Measurements from ENCODE around the gene FRYL.
A peak's percentile ranks its signal among the peaks of the same experiment; 100 is the strongest.
"Not testable (repeated sequence)": the region's sequence is repeated elsewhere in the genome, so short reads cannot be mapped to it uniquely, and the experiment has no call there.

The FRYL gene

GRCh38 chr4:48790561-48790960, 10.5 kb upstream of the FRYL start:
- no peak for DNase-seq (ENCODE audit: low read depth, low spot score)
- no peak overlapping the region for H3K4me3 ChIP-seq (ENCODE audit: low read length)

- no peak overlapping the region for H3K4me3 ChIP-seq (ENCODE audit: low read length)
- DNase-seq (ENCODE audit: low read depth, low spot score): no peak
Observed at GRCh38 chr4:48787056-48787455, 7.0 kb upstream of the FRYL start.

- DNase-seq (ENCODE audit: low read depth, low spot score): no peak
- H3K4me3 ChIP-seq (ENCODE audit: low read length): no peak overlapping the region
Observed at GRCh38 chr4:48786549-48786948, 6.5 kb upstream of the FRYL start.

DNA sequence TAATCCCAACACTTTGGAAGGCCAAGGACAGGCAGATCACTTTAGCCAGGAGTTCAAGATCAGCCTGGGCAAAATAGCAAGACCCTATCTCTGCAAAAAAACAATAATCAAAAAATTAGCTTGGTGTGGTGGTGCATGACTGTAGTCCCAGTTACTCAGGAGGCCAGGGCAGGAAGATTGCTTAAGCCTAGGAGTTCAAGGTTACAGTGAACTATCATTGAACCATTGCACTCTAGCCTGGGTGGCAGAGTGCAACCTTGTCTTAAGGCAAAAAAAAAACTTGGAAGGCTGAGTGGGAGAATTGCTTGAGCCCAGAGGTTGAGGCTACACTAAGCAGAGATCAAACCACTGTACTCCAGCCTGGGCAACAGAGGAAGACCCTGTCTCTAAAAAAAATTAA, 5.2 kb upstream of the FRYL start:
- DNase-seq (ENCODE audit: low read depth, low spot score): no peak
- no peak overlapping the region for H3K4me3 ChIP-seq (ENCODE audit: low read length)

GRCh38 chr4:48781968-48782367, 1.9 kb upstream of the FRYL start:
- H3K4me3 ChIP-seq (ENCODE audit: low read length): no peak overlapping the region
- no peak for DNase-seq (ENCODE audit: low read depth, low spot score)

GRCh38 chr4:48780865-48781214, 761 bp upstream of the FRYL start:
- DNase-seq (ENCODE audit: low read depth, low spot score): no peak

DNA sequence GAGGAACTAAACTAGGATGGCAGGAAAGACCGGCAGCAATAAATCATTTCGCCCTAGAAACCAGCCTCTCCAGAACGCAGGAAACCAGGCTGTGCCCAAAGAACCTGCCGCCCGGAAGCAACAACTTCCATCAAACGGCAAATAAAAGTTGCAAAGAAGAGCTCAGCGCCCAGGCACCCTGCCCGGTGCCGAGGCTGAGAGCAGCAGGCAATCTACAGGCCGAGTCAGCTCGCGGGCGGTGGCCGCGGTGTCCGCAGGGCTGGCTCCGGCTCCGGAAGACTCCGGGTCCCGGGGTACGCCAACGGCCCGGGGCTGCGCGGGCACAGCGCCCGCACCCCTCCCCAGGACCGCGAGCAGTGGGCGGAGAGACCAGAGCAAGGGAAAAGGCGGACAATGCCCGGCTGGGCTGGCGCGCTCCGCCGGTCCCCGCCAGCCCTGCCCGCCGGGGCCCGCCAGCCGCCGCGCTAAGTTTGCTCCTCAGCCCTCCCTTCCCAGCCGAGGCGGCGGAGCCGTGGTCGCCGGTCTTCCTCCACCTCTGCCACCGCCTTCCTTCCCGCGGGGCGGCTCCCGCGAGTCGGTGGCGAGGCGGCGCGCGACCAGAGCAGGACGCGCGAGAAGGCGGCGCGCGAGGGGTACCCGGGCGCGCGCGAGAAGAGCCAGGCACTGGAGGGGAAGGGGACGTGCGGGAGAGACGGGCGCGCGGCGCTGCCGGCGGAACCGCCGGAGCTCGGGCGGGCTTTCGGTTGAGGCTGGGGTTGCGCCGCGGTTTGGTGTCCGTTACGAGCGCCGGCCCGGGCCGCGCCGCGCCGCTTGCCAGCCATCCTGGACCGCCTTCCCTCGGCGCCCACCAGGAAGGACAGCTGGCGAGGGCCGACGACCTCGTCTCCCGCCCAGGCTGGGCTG, 733 bp downstream of the FRYL start:
- peak overlapping the region; percentile 87 for H3K4me3 ChIP-seq (ENCODE audit: low read length)
- DNase-seq (ENCODE audit: low read depth, low spot score): peak; percentile 42

More at GRCh38 chr4:48780865-48781214, 761 bp upstream of the FRYL start:
- H3K4me3 ChIP-seq (ENCODE audit: low read length): peak overlapping the region; percentile 84

GRCh38 chr4:48778431-48779094, 1.5 kb downstream of the FRYL start:
- peak overlapping the region; percentile 87 for H3K4me3 ChIP-seq (ENCODE audit: low read length)
- peak; percentile 17 for DNase-seq (ENCODE audit: low read depth, low spot score)

GRCh38 chr4:48777739-48778138, 2.3 kb downstream of the FRYL start:
- DNase-seq (ENCODE audit: low read depth, low spot score): no peak
- peak overlapping the region; percentile 87 for H3K4me3 ChIP-seq (ENCODE audit: low read length)

- no peak for DNase-seq (ENCODE audit: low read depth, low spot score)
- H3K4me3 ChIP-seq (ENCODE audit: low read length): no peak overlapping the region
Observed at GRCh38 chr4:48774760-48775710, 5.0 kb downstream of the FRYL start.

DNA sequence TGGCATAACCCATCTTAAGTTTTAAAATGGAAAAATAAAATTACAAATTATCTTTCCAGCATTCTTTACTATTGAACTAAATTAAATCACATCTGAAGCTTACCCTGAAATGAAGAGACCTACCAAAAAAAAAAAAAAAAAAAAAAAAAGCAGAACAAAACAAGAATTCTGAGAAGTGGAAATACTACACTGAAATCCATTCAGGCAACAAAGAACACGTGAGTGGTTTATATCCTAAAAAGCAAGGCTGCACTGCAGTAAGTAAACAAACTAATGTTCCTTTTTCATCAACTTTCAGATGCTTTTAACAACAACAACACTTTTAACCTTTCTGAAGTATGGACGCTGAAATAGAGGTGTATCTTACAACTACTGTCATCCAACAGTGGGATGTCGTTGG, 7.5 kb downstream of the FRYL start:
- no peak overlapping the region for H3K4me3 ChIP-seq (ENCODE audit: low read length)
- no peak for DNase-seq (ENCODE audit: low read depth, low spot score)

GRCh38 chr4:48767055-48767929, 12.8 kb downstream of the FRYL start:
- no peak for DNase-seq (ENCODE audit: low read depth, low spot score)
- H3K4me3 ChIP-seq (ENCODE audit: low read length): no peak overlapping the region

GRCh38 chr4:48766131-48766792, 13.8 kb downstream of the FRYL start:
- H3K4me3 ChIP-seq (ENCODE audit: low read length): no peak overlapping the region
- no peak for DNase-seq (ENCODE audit: low read depth, low spot score)

- no peak overlapping the region for H3K4me3 ChIP-seq (ENCODE audit: low read length)
- peak; percentile 51 for DNase-seq (ENCODE audit: low read depth, low spot score)
Observed at GRCh38 chr4:48762408-48762807, 17.7 kb downstream of the FRYL start.

DNA sequence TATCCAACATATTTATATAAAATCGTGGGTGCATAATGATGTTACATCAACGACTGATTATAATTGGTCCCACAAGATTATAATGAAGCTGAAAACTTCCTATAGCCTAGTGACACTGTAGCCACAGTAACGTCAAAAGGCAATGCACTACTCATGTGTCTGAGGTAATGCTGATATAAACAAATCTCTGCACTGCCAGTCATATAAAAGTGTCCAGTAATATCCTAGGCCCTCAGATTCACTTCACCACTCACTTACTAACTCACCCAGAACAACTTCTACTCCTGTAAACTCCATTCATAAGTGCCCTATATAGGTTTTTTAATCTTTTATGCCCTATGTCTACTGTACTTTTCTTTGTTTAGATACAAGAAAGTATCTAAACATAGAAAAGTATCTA, 18.8 kb downstream of the FRYL start:
- no peak overlapping the region for H3K4me3 ChIP-seq (ENCODE audit: low read length)
- DNase-seq (ENCODE audit: low read depth, low spot score): no peak

- not testable (repeated sequence) for H3K4me3 ChIP-seq (ENCODE audit: low read length); DNase-seq (ENCODE audit: low read depth, low spot score)
Observed at GRCh38 chr4:48758703-48759102, 21.4 kb downstream of the FRYL start.

DNA sequence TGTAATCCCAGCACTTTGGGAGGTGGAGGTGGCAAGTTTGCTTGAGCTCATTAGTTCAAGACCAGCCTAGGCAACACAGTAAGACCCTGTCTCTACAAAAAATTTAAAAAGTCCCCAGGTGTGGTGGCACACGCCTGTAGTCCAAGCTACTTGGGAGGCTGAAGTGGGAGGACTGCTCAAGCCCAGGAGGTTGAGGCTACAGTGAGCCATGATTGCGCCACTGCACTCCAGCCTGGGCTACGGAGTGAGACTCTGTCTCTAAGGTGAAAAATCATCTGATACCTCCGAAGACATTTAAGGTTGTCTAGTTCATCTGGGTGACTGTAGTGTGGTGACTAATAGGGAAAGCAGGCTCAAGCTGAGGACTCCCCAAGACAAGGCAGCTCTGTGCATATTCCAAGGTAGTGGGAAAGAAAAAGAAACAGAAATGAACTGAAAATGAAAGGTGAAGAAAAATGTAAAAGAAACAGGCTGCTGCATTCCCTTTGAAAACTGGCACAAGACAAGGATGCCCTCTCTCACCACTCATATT, 23.3 kb downstream of the FRYL start:
- H3K4me3 ChIP-seq (ENCODE audit: low read length): no peak overlapping the region
- DNase-seq (ENCODE audit: low read depth, low spot score): no peak

GRCh38 chr4:48755281-48755680, 24.8 kb downstream of the FRYL start:
- no peak overlapping the region for H3K4me3 ChIP-seq (ENCODE audit: low read length)
- no peak for DNase-seq (ENCODE audit: low read depth, low spot score)
